ENCODE measurements around the gene GBX1.

DNA sequence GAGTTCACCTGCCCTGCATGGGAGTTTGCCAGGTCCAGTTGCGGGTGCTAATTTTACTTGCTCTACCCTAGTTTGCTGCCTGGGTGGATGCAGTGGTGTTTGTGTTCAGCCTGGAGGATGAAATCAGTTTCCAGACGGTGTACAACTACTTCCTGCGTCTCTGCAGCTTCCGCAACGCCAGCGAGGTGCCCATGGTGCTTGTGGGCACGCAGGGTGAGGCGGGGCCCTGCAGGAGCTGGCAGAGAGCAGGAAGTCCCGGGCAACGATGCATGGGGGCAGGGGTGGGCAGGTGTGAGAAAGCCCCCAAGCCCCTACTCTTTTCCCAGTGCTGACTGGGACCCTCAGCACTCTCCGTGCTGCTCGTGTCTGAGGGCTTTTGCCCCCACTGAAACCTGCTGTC is 49.9 kb downstream of the GBX1 start:
- TF ChIP-seq EZH2 (IDR thresholded peaks at IDR 0.05; ENCODE audit: low read length, missing control alignments) (no peak), CTCF (conservative IDR thresholded peaks at IDR 0.05 in 1 of 2, IDR thresholded peaks at IDR 0.05 in 1 of 2; ENCODE audit: low read depth in 1 of 2, low read length in 2 of 2) (no peak)

Measured in fibroblast of lung (primary cell).